ENCODE results near the gene FUT6. TPM values are rescaled to one million over a fixed set of nuclear protein-coding genes. Genes with fewer than 3 reads are reported as not detected.

Gene FUT6
- total RNA-seq, 1 donor from 2014 or later: not detected

DNA sequence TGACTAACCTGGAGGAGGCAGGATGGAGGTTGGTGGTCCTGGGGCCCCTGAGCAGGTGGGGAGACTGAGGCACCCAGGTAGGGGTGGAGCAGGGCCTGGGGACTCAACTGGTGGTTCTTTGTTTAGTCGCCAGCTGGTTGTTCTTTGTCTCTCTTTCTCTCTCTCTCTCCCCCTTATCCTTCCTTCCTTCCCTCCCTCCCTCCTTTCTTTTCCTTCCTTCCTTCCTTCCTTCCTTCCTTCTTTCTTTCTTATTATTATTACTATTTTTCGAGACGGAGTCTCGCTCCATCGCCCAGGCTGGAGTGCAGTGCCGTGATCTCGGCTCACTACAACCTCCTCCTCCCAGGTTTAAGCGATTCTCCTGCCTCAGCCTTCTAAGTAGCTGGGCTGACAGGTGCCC is 41.3 kb downstream of the FUT6 start:
- Histone ChIP-seq H4K20me1 (ENCODE audit: low read depth) (no peaks in the 10 kb centered on the region), H3K27ac (no peak overlapping the region), H3K4me3 (no peak overlapping the region), H2AFZ (replicated peaks) (no peak overlapping the region), H3K9me3 (ENCODE audit: low read depth) (no peaks in the 10 kb centered on the region), H3K79me2 (ENCODE audit: low read depth) (no peaks in the 10 kb centered on the region), H3K36me3 (no peaks in the 10 kb centered on the region), H3K27me3 (peaks cover 18% of the 10 kb centered on the region), H3K4me2 (no peak overlapping the region), H3F3A (ENCODE audit: low read depth) (peaks cover 12% of the 10 kb centered on the region), H3K9ac (no peak overlapping the region), H3K4me1 (no peaks in the 10 kb centered on the region)
- DNase-seq (ENCODE audit: low spot score): no peak
- no peaks in the 10 kb centered on the region for H3K36me3 Mint-ChIP-seq
- no peaks in the 10 kb centered on the region for H3K9me3 Mint-ChIP-seq
- H3K4me3 Mint-ChIP-seq: no peak overlapping the region
- peaks cover 19% of the 10 kb centered on the region for H3K4me1 Mint-ChIP-seq
- no peak for TF ChIP-seq EZH2 (IDR thresholded peaks at IDR 0.05)
- TF ChIP-seq, protein P1, sequence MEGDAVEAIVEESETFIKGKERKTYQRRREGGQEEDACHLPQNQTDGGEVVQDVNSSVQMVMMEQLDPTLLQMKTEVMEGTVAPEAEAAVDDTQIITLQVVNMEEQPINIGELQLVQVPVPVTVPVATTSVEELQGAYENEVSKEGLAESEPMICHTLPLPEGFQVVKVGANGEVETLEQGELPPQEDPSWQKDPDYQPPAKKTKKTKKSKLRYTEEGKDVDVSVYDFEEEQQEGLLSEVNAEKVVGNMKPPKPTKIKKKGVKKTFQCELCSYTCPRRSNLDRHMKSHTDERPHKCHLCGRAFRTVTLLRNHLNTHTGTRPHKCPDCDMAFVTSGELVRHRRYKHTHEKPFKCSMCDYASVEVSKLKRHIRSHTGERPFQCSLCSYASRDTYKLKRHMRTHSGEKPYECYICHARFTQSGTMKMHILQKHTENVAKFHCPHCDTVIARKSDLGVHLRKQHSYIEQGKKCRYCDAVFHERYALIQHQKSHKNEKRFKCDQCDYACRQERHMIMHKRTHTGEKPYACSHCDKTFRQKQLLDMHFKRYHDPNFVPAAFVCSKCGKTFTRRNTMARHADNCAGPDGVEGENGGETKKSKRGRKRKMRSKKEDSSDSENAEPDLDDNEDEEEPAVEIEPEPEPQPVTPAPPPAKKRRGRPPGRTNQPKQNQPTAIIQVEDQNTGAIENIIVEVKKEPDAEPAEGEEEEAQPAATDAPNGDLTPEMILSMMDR (IDR thresholded peaks at IDR 0.05): no peak
- no peak for TF ChIP-seq EZH2phosphoT487 (IDR thresholded peaks at IDR 0.05)
- no peak overlapping the region for H3K27ac Mint-ChIP-seq
- peaks cover 14% of the 10 kb centered on the region for H3K27me3 Mint-ChIP-seq (ENCODE audit: insufficient read depth, low read depth)

DNA sequence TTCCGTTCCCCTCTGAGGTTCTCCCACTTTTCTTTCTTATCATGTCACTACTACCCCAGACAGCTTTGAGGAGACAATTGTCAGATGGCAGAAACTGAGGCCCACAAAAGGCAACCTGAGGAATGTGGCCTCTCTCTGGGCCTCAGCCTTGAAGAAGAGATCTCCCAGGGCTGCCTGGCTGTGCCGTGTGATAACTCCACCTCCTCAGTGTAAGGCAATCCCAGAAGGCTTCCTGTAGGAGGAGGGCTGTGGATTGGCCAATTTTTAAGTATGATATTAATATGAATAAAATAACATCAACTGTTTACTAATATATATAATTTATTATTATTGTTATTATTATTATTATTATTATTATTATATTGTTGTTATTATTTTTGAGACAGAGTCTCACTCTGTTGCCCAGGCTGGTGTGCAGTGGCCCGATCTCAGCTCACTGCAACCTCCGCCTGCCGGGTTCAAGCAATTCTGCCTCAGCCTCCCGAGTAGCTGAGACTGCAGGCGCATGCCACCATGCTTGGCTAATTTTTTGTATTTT is 44.1 kb downstream of the FUT6 start:
- peaks cover 12% of the 10 kb centered on the region for H3K4me1 Mint-ChIP-seq
- no peak for TF ChIP-seq EZH2phosphoT487 (IDR thresholded peaks at IDR 0.05)
- TF ChIP-seq, protein P1 (IDR thresholded peaks at IDR 0.05): no peak
- no peak for TF ChIP-seq EZH2 (IDR thresholded peaks at IDR 0.05)
- H3K79me2 ChIP-seq (ENCODE audit: low read depth): no peaks in the 10 kb centered on the region
- DNase-seq (ENCODE audit: low spot score): no peak
- H3K9ac ChIP-seq: no peak overlapping the region
- no peaks in the 10 kb centered on the region for H3K36me3 ChIP-seq
- no peaks in the 10 kb centered on the region for H3K27me3 ChIP-seq
- no peaks in the 10 kb centered on the region for H4K20me1 ChIP-seq (ENCODE audit: low read depth)
- H3K4me3 ChIP-seq: no peak overlapping the region
- no peak overlapping the region for H3K4me3 Mint-ChIP-seq
- H3K36me3 Mint-ChIP-seq: peaks cover under 1% of the 10 kb centered on the region
- H3K9me3 Mint-ChIP-seq: no peaks in the 10 kb centered on the region
- peaks cover 10% of the 10 kb centered on the region for H3K27me3 Mint-ChIP-seq (ENCODE audit: insufficient read depth, low read depth)
- H2AFZ ChIP-seq (replicated peaks): no peak overlapping the region
- H3K27ac Mint-ChIP-seq: no peak overlapping the region
- H3F3A ChIP-seq (ENCODE audit: low read depth): peaks cover 20% of the 10 kb centered on the region
- no peak overlapping the region for H3K27ac ChIP-seq
- H3K9me3 ChIP-seq (ENCODE audit: low read depth): no peaks in the 10 kb centered on the region
- no peaks in the 10 kb centered on the region for H3K4me1 ChIP-seq
- H3K4me2 ChIP-seq: no peak overlapping the region

DNA sequence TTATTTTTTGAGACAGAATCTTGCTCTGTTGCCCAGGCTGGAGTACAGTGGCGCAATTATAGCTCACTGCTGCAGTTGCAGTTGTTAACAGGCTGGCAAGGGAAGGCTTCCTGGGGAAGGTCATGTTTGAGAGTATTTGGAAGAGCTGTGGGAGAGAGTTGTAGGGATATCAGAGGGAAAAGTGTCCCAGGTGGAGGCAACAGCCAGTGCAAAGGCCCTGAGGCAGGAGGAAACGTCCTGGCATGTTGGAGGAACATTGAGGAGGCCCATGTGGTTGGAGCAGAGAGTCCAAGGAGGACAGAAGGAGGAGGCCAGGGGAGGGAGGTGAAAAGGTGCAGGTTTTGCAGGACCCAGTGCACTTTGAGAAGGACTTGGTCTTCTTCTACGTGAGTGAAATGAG is 46.3 kb downstream of the FUT6 start:
- Mint-ChIP-seq H3K4me3 (peak overlapping the region; percentile 70), H3K9me3 (no peaks in the 10 kb centered on the region), H3K27me3 (ENCODE audit: insufficient read depth, low read depth) (peaks cover 12% of the 10 kb centered on the region), H3K27ac (peak overlapping the region; percentile 80), H3K36me3 (peaks cover 8% of the 10 kb centered on the region), H3K4me1 (peaks cover 13% of the 10 kb centered on the region)
- H3K4me3 ChIP-seq: no peak overlapping the region
- no peaks in the 10 kb centered on the region for H4K20me1 ChIP-seq (ENCODE audit: low read depth)
- no peak for DNase-seq (ENCODE audit: low spot score)
- H3K4me1 ChIP-seq: no peaks in the 10 kb centered on the region
- H3K36me3 ChIP-seq: no peaks in the 10 kb centered on the region
- no peak overlapping the region for H3K4me2 ChIP-seq
- peaks cover 20% of the 10 kb centered on the region for H3F3A ChIP-seq (ENCODE audit: low read depth)
- H3K27ac ChIP-seq: no peak overlapping the region
- peaks cover 2% of the 10 kb centered on the region for H3K79me2 ChIP-seq (ENCODE audit: low read depth)
- no peaks in the 10 kb centered on the region for H3K27me3 ChIP-seq
- no peak overlapping the region for H3K9ac ChIP-seq
- TF ChIP-seq EZH2 (IDR thresholded peaks at IDR 0.05) (no peak), EZH2phosphoT487 (IDR thresholded peaks at IDR 0.05) (no peak)
- TF ChIP-seq, protein P1 (IDR thresholded peaks at IDR 0.05): no peak
- H3K9me3 ChIP-seq (ENCODE audit: low read depth): no peaks in the 10 kb centered on the region
- no peak overlapping the region for H2AFZ ChIP-seq (replicated peaks)
